HG03457 (cell line): ENCODE results near the gene B3GALNT1.

Experiments
- ATAC-seq: cut with Tn5 transposase; IDR thresholded peaks from one replicate; pipeline ENCODE4 v1.9.1; 2021; ENCODE audit warnings: moderate number of reproducible peaks; ENCODE audit not compliant: unreplicated experiment

The B3GALNT1 gene, protein sequence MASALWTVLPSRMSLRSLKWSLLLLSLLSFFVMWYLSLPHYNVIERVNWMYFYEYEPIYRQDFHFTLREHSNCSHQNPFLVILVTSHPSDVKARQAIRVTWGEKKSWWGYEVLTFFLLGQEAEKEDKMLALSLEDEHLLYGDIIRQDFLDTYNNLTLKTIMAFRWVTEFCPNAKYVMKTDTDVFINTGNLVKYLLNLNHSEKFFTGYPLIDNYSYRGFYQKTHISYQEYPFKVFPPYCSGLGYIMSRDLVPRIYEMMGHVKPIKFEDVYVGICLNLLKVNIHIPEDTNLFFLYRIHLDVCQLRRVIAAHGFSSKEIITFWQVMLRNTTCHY

DNA sequence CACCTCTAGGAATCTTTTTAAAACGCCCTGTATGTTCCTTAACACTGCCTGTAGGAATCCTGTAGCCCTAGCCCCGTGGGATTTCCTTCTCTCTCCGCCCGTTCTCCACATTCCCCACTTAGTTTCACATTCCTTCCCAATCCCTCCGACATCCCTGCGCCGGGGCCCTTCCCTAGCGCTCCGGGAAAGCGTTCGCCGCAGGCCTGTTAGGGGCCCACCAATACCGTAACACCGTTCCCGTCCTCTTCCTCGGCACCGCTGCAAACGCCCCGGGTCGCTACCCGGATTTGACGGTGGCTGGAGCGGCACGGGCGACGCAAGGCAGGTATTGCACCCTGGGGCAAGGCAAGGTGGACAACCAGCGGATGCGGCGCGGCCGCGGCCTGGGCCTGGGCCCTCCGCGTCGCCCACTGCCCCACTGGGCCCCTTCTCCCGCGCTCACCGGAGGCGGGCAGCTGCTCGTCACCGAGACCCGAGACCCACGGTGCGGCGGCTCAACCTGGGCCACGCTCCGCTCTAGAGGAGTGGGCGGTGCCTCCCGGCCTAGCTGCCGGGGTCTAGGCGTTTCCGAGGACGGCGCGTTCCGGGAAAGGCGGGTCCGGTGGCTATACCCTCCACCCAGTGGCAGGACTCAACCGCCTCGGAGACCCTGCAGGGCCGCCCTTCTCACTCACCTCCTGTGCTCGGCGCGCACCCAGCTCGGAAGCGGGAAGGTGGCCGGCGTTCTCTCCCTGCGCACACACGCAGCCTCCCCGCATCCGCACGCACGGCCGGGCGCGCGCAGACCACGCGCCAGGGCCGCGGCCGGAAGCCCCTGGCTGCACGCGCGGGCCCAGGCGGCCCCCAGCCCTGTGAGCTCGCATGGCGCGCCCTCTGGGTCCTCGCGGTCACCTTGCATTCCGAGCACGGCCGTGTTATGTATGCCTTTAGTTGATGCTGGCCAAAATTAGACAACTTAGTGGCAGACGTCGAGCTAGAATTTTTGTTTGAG lies at the start of gene B3GALNT1:
TSS of gene B3GALNT1 (minus strand) at position 789 of the 991 bp plus-strand sequence. CDS start 18,595 bp downstream, outside the sequence.
- peak; percentile 75 for ATAC-seq

DNA sequence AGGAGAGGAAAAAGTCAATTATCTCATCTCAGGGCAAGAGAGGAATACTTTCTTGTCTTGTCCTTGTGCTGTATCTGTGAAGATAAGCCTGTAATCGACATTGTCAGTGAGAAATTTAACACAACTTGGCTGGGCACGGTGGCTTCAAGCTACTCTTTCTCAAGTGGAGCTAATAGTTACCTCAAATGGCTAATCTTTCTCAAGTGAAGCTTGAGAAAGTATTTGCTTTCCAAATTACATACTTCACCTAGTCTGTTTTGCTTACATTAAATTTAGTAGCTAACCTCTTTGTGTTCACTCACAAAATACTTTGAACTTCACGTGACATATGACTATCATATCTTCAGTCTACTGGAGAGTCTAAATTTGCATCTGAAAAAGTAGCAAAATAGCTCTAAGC lies 48.3 kb upstream of the B3GALNT1 start:
- no peak for ATAC-seq

DNA sequence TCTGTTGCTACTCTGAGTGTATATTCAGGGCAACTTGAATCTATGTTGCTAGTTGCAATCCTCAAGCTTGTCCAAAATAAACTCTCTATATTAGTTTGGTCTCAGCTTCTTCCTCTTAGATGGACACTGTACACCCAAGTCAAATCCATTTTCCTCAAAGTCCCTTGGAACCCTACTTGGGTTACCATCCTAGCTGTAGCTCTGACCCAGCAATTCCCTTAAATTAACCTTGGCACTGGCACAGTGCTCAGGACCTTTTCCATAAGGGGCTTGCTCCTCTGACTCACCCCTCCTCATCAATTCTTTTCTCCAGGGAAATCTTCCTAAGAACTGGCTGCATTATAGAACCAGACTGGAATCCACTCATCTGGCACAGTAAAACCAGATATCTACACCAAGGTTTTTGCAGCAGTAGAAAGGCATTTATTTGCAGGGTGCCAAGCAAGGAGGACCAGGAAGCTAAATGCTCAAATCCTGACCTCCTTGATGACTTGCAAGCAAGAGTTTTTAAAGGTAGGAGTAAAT lies 44.9 kb upstream of the B3GALNT1 start:
- no peak for ATAC-seq

DNA sequence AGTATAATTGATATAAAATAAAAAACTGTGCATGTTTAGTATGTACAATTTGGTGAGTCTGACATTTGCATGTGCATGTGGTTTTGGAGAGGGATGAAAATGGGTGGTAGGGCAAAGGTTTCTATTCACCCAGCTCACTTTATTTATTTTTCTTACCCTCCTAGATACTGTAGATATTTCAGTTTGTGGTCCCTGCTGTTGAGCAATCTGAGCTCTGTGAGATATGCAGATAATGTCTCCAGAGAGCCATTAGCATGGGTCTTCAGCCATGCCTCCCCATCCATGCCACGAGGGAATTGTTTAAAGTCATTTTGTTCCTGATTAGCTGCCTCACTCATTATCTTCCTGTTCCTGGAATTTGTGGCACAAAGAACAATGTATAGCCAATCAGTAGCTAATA lies 44.4 kb upstream of the B3GALNT1 start:
- no peak for ATAC-seq

DNA sequence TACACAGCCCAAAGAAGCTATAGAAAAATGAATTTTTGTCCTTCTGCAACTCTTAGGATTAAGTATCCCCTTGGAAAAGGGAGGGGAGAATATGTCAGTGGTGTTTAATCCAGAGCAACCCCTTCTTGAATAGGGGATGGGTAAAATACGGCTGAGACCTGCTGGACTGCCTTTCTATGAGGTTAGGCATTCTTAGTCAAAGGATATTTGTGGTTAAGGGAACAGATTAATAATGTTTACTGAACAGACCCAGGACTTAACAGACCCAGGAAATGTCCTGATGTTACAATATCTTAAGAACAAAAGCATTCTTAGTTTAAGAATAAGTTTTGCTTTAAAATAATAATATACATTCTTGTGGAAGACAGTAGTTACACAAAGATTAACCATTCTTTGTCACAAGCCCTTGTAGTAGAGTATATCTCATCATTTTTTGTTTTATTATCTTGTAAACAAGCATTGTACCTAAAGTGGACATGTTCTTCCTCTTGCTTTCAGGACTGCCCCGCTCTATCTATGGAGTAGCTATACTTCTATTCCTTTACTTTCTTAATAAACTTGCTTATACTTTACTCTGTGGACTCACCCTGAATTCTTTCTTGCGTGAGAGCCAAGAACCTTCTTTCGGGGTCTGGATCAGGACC lies 43.8 kb upstream of the B3GALNT1 start:
- no peak for ATAC-seq

DNA sequence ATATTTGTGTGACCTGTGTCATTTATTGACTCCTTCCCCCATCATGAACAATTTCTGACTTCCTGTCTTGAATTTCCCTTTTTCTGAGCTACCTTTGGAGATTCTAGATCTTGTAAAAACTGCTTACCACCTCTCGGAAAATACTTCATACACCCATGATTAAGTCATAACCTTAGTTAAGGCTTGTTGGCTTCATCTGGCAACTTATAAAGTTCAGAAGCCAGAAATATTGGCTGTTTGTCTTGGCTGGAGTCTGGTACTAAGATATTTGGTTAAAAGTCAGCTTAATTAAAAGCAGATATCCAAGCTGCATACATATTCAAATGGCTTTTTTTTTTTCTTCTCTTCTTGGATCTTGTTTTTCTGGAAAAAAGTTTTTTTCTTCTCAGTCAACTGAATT lies 37.3 kb upstream of the B3GALNT1 start:
- ATAC-seq = no peak

DNA sequence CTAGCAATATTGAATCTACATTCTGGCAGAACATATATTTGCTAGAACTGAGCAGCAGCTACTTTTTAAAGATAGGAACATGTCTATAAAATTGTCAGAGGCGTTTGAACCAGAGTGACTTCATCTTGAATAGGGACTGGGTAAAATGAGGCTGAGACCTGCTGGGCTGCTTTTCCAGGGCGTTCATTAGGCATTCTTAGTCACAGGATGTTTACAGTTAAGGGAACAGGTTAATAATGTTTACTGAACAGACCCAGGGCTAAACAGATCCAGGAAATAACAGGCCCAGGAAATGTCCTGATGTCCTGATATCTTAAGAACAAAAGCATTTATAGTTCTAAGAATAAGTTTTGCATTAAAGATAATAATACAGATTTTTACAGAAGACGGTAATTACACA lies 34.5 kb upstream of the B3GALNT1 start:
- no peak for ATAC-seq

DNA sequence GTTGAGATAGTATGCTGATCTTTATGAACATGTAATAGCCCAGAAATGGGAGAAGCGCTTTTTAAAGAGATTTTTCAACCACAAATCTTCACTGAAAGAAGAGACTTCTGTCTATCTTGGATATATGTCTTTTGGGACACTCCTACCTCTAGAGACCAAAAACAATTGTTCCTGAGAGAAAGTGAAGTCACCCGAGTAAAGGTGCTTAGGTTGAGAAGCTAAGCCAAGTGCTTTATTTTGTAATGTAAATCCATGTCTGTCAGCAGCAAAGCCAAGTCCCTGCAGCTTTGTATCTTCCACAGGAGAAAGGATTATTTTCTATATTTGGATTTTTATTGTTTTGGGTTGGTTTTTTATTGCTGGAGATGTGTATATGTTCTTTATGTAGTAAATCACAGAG lies 32.1 kb upstream of the B3GALNT1 start:
- ATAC-seq = no peak

DNA sequence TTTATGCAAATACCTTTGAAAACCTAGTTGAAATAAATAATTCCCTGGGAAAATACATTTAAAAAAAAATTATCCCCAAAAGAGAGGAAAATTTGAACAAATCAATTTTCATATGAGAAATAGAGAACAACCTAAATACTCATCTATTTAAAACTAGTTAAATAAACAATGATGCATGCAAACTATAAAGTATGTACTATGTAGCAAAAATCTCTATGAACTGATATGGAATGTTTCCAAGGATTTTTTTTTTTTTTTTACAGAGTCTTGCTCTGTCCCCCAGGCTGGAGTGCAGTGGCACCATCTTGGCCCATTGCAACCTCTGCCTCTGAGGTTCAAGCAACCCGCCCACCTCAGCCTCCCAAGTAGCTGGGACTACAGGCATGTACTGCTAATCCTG lies 27.2 kb upstream of the B3GALNT1 start:
- ATAC-seq = no peak

DNA sequence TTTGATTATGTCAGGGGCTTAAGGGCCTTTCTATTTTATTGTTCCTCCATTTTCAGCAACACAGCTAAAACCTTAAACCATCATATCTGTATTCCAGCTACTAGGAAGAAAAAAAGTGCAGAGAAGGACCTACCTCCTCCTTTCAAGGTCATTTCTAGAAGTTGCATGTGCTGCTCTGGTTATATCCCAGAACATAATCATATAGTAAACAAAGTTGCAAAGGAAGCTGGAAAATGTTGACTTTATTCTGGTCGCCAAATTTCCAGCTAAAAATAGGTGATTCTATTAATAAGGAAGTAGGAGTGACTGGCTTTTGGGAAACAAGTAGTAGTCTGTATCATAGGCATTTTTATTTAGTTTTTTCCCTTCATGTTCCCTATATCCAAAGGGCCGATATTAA lies 21.3 kb upstream of the B3GALNT1 start:
- no peak for ATAC-seq

DNA sequence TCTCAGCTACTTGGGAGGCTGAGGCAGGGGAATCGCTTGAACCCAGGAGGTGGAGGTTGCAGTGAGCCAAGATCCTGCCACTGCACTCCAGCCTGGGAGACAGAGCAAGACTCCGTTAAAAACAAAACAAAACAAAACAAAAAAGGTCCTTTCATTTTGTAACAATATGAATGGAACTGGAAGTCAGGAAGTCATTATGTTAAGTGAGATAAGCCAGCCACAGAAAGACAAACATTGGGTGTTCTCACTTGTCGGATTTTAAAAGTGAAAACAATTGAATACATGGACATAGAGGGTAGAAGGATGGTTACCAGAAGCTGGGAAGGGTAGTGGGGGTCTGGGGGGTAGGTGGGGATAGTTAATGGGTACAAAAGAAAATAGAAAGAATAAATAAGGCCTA lies 12.5 kb upstream of the B3GALNT1 start:
- ATAC-seq = no peak

DNA sequence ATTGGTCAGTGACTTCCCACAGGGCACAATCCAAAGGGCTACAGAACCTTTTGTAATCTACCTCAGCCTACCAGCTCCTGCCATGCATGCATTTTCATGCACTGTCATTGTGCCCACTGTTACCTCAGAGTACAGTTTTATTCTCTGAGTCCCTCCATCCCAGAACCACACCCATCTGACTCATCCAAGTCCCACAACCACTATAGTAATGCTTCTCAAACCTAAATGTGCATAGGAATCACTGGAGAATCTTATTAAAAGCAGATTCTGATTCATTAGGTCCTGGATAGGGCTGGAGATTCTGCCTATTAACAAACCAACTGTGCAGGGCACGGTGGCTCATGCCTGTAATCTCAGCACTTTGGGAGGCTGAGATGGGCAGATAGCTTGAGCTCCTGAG lies 3.7 kb upstream of the B3GALNT1 start:
- ATAC-seq = no peak

DNA sequence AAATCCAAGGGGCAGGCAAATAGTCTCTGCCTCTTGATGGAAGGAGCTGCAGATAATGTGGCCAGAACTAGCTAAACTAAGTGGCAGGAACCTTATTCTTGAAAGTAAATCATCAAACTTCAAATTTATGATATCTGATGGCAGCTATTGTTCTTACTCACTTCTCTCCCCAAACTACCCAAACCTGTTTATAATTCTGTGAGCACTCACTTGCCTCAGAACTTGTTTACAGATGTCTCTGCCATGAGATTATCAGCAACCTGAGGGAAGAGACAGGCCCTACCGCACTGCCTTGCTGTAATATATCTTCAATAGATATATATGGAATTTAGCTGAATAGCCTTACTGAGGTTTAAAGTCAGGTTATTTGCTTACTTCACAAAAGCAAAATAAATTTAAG lies 2.2 kb upstream of the B3GALNT1 start:
- ATAC-seq = no peak

DNA sequence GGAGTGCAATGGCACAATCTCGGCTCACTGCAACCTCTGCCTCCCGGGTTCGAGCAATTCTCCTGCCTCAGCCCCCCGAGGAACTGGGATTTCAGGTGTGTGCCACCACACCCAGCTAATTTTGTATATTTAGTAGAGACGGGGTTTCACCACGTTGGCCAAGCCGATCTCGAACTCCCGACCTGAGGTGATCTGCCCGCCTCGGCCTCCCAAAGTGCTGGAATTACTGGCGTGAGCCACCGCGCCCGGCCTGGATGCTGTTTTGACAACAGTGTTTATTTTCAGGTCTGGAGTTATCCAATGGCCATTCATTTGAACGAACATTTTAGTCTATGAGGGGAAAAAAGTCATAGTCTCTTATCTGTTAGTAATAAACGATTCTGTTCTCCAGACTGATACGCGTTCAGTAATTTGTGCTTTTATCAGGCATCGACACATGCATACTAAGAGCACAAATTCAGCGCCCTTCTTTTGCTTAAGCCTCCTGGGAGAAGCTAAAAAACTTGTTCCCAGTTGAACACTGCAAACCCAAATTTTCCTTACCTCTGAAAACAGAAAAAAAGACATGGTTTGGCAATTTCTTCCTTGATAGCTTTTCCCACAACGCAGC lies 1.3 kb downstream of the B3GALNT1 start:
- no peak for ATAC-seq

DNA sequence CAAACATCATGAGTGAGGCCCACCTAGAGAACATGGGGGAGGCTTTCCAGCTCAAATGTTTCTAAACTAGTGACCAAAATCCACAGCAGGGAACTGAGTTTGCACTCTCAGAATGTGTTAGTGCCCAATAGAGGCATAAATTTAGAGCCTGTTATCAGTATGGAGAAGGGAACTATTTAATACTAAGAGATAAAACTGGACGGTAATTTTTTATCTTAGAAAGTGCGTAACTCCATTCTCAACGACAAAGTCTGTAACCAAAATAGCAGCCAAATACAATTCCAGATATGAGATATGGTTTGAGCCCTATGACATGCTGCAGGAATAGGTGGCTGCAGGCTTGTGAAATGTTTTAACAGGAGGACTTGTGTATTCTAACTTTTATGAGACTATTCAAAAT lies 3.5 kb downstream of the B3GALNT1 start:
- no peak for ATAC-seq

DNA sequence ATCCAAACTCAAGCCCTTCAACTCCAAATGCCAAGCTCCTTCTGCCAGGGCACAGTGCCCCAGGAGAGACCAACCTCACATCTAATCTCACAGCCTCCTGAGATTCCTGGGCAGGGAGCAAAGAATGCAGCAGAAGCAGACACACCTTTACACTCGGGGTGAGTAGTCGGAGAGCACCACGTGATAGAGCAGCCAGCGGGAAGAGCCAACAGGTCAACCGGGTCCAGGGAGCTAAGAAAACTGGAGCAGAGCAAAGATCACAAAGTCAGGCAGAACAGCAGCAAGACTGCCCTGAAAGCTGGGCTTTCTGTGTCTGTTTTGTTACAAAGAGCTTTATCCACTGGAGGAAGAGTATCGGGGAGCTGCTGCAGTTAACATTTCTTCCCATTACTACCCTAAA lies 4.2 kb downstream of the B3GALNT1 start:
- ATAC-seq = no peak

DNA sequence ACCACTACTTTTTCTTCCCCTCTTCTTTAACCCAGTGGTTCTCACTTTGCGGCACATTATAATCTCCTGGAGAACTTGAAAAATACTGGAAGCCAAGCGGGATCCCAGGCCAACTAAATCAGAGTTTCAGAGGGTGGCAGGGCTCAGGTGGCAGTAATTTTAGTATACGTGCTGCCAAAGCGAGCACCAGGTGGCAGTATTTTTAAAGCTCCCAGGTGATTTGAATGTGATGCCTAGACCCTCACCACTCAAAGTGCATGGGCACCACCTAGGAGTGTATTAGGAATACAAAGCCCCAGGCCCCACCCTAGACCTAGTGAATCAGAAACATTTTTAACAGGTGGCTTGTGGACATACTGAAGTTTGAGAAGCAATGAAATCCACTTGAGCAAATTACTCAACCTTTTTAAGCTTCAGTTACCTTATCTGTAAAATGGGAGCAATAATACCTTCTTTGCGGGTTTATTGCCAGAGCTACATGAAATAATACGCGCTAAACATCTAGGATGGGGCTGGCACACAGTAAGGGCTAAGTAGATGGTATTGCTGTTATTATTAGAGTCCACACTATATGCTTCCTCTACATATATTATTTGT lies 8.3 kb downstream of the B3GALNT1 start:
- ATAC-seq = no peak

DNA sequence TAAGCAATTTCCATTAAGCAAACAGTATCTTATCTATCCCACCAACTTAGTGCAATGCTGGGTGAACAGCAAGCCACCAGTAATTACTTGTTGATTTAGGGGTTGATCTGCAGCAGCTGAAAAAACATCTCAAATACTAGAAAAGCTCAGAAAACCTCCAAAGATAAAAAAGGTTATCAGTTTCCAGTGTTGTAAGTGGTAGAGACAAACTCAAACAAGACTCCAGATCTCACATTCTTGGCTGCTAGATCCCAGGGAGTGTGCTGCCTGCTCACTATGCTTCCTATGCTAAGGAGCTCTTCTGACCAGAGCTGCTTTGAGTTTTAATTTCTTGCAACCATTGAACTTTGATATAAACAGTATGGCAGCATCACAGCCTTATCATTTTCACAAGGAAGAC lies 11.3 kb downstream of the B3GALNT1 start:
- no peak for ATAC-seq

DNA sequence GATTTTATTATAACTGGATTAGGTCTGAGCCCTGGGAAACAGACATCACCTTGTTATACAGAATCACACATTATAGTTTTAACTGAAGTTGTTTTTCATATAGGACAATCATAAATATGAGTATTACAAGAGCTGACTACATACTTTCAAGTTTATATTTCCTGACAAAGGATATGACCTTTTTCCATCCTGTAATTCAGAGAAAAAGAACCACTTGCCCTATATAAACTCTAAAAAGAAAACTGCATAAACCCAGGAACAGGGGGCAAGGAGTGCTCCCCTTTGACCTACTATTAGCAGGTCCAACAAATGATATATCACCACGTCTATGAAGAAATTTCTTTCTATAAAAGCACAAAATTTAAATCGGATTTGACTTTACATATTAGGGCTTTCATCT lies 20.9 kb downstream of the B3GALNT1 start:
- ATAC-seq = no peak

DNA sequence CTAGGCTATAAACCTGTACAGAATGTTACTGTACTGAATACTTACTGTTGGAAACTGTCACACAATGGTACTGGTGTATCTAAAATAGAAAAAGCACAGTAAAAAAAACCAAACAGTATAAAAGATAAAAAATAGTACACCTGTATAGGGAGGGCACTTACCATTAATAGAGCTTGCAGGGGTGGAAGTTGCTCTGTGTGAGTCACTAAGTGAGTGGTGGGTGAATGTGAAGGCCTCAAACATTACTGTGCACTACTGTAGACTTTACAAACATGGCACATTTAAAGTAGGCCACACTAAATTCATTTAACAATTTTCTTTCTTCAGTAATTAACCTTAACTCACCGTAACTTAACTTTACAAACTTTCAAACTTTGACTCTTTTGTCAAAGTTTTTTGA lies 22.0 kb downstream of the B3GALNT1 start:
- ATAC-seq = no peak

DNA sequence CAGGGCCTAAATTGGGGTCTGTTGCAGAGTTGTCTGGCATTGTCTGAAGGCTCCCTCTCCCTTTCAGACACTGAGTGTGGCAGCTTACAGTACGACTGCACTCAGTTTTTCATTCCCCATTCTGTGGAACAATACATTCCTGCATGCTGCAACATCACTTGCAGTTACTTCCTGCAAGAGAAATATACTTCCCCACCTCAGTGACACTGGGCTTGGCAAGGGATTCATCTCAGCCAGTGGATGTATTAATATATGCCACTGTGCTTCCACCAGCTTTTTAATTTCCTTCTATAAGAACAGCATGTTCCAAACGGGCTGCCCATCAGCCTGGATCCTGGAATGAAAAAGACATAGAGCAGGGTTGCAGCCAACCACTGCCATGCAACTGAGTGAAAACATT lies 23.1 kb downstream of the B3GALNT1 start:
- ATAC-seq = no peak
